Progenitor cell of endocrine pancreas (in vitro differentiated cells): ENCODE results near the gene DCXR. TPM values are rescaled to one million over a fixed set of nuclear protein-coding genes. Genes with fewer than 3 reads are reported as not detected.

Experiments
- DNase-seq: peaks from one replicate; pipeline ENCODE4 v3.0.0; 2021; ENCODE audit warnings: low spot score; ENCODE audit not compliant: unreplicated experiment
- H3K27ac Mint-ChIP-seq: 2 replicates; pipeline ENCODE4 v1.8.0; 2021; ENCODE audit warnings: mild to moderate bottlenecking, moderate library complexity, mixed read lengths
- H3K27me3 Mint-ChIP-seq: 2 replicates; pipeline ENCODE4 v1.8.0; 2021; ENCODE audit warnings: mixed read lengths
- H3K36me3 Mint-ChIP-seq: 2 replicates; pipeline ENCODE4 v1.8.0; 2022; ENCODE audit warnings: mixed read lengths; ENCODE audit not compliant: insufficient read depth
- H3K4me1 Mint-ChIP-seq: 2 replicates; pipeline ENCODE4 v1.8.0; 2021; ENCODE audit warnings: low read depth, mixed read lengths
- H3K4me3 Mint-ChIP-seq: 2 replicates; pipeline ENCODE4 v1.8.0; 2021; ENCODE audit warnings: low read depth, mild to moderate bottlenecking, moderate library complexity, mixed read lengths
- H3K9me3 Mint-ChIP-seq: 2 replicates; pipeline ENCODE4 v1.8.0; 2021; ENCODE audit warnings: low read depth, mixed read lengths
- total RNA-seq: library from RNA; stranded (reverse); gene quantifications from 2 replicates; pipeline ENCODE4 v1.2.1, GENCODE V29; 2021
- TF ChIP-seq, protein P1 (sequence below): fragments of 200-600 bp; sonication (generic); IDR thresholded peaks from one replicate; pipeline ENCODE4 v1.5.0; 2021; ENCODE audit warnings: antibody characterized with exemption, mild to moderate bottlenecking; ENCODE audit not compliant: unreplicated experiment

DCXR gene
- total RNA-seq, 1 donor from 2014 or later = 72.2 TPM

DNA sequence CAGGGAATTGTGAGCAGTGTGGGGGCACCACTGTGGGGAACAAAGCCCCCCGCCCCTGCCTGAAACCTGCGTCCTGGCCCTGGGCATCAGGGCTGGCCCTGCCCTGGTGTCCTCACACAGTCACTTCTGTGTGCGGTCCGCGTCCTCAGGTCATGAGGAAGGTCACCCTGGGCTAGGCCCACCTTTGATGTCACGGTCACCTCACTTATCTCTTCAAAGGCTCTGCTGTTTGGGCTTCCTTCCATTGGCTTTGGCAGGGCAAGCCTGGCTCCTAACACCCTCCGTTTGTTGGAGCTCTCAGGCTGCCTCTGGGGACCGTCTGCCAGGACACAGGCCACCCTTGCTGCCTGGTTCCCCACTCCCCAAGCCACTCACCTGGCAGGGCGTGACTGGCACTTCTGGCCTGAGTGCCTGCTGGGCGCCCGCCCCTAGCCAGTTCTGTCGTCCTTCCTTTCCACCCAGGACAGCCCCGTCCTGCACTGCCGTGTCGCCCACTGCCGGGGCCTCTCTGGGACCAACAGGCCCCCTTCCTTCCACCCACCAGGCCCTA, 23.6 kb downstream of the DCXR start:
- Mint-ChIP-seq H3K4me3 (no peak overlapping the region), H3K9me3 (no peaks in the 10 kb centered on the region), H3K4me1 (no peaks in the 10 kb centered on the region), H3K27me3 (no peaks in the 10 kb centered on the region), H3K27ac (no peak overlapping the region), H3K36me3 (peaks cover 2% of the 10 kb centered on the region)
- TF ChIP-seq, protein P1, sequence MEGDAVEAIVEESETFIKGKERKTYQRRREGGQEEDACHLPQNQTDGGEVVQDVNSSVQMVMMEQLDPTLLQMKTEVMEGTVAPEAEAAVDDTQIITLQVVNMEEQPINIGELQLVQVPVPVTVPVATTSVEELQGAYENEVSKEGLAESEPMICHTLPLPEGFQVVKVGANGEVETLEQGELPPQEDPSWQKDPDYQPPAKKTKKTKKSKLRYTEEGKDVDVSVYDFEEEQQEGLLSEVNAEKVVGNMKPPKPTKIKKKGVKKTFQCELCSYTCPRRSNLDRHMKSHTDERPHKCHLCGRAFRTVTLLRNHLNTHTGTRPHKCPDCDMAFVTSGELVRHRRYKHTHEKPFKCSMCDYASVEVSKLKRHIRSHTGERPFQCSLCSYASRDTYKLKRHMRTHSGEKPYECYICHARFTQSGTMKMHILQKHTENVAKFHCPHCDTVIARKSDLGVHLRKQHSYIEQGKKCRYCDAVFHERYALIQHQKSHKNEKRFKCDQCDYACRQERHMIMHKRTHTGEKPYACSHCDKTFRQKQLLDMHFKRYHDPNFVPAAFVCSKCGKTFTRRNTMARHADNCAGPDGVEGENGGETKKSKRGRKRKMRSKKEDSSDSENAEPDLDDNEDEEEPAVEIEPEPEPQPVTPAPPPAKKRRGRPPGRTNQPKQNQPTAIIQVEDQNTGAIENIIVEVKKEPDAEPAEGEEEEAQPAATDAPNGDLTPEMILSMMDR = no peak
- DNase-seq = no peak

GRCh38 chr17:82013341-82013740, 24.2 kb downstream of the DCXR start:
- no peaks in the 10 kb centered on the region for H3K36me3 Mint-ChIP-seq
- TF ChIP-seq, protein P1 = no peak
- no peak for DNase-seq
- H3K4me3 Mint-ChIP-seq = no peak overlapping the region
- no peak overlapping the region for H3K27ac Mint-ChIP-seq
- no peaks in the 10 kb centered on the region for H3K27me3 Mint-ChIP-seq
- no peaks in the 10 kb centered on the region for H3K9me3 Mint-ChIP-seq
- H3K4me1 Mint-ChIP-seq = no peaks in the 10 kb centered on the region

GRCh38 chr17:82012640-82013295, 24.7 kb downstream of the DCXR start:
- Mint-ChIP-seq H3K4me3 (no peak overlapping the region), H3K9me3 (no peaks in the 10 kb centered on the region), H3K36me3 (no peaks in the 10 kb centered on the region), H3K27me3 (no peaks in the 10 kb centered on the region), H3K4me1 (no peaks in the 10 kb centered on the region), H3K27ac (no peak overlapping the region)
- TF ChIP-seq, protein P1 = no peak
- no peak for DNase-seq

DNA sequence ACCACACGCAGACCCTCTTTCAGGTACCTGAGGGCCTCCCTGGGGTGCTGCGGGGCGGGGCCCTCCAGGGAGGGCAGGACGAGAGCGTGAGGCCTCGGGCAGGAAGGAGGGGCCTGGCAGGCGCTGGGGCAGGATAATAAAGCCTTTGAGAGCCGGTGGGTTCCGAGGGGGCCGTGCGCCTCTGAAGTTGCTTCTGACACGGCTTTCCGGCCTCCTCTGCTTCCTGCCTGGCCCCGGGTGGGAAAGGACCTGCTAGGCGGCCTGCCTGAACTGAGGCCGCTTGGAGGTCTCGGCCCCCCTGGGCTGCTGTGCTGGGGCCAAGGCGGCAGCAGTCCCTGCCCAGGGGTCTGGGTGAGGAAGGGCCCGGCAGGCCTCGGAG, 25.2 kb downstream of the DCXR start:
- H3K27ac Mint-ChIP-seq = no peak overlapping the region
- H3K4me3 Mint-ChIP-seq = no peak overlapping the region
- TF ChIP-seq, protein P1 = no peak
- no peaks in the 10 kb centered on the region for H3K4me1 Mint-ChIP-seq
- H3K36me3 Mint-ChIP-seq = no peaks in the 10 kb centered on the region
- no peak for DNase-seq
- H3K9me3 Mint-ChIP-seq = no peaks in the 10 kb centered on the region
- no peaks in the 10 kb centered on the region for H3K27me3 Mint-ChIP-seq

GRCh38 chr17:82011617-82012187, 25.8 kb downstream of the DCXR start:
- DNase-seq = no peak
- TF ChIP-seq, protein P1 = no peak
- H3K4me3 Mint-ChIP-seq = no peak overlapping the region
- no peaks in the 10 kb centered on the region for H3K36me3 Mint-ChIP-seq
- no peaks in the 10 kb centered on the region for H3K9me3 Mint-ChIP-seq
- H3K4me1 Mint-ChIP-seq = no peaks in the 10 kb centered on the region
- H3K27ac Mint-ChIP-seq = no peak overlapping the region
- H3K27me3 Mint-ChIP-seq = no peaks in the 10 kb centered on the region
